ENCODE measurements around the gene CHSY1.

The CHSY1 gene

GRCh38 chr15:101176625-101177024 lies 75.2 kb downstream of the CHSY1 start:
- no peak overlapping the region; the same call in 1 of the 2 replicates for H3K27ac ChIP-seq
- no peak for TF ChIP-seq CTCF (conservative IDR thresholded peaks at IDR 0.05)

- no peak overlapping the region for H3K27ac ChIP-seq
- no peak for TF ChIP-seq CTCF (conservative IDR thresholded peaks at IDR 0.05)
Measured at GRCh38 chr15:101175401-101175800, 76.4 kb downstream of the CHSY1 start.

- no peak overlapping the region for H3K27ac ChIP-seq
- no peak for TF ChIP-seq CTCF (conservative IDR thresholded peaks at IDR 0.05)
Measured at GRCh38 chr15:101174152-101174920, 77.5 kb downstream of the CHSY1 start.

GRCh38 chr15:101173233-101174119 lies 78.4 kb downstream of the CHSY1 start:
- no peak overlapping the region for H3K27ac ChIP-seq
- TF ChIP-seq CTCF (conservative IDR thresholded peaks at IDR 0.05) = no peak

GRCh38 chr15:101172501-101173071 lies 79.3 kb downstream of the CHSY1 start:
- no peak for TF ChIP-seq CTCF (conservative IDR thresholded peaks at IDR 0.05)
- H3K27ac ChIP-seq = no peak overlapping the region

GRCh38 chr15:101171954-101172353 lies 79.9 kb downstream of the CHSY1 start:
- TF ChIP-seq CTCF (conservative IDR thresholded peaks at IDR 0.05) = no peak
- H3K27ac ChIP-seq = no peak overlapping the region
